HepG2 (cell line): Measurements from ENCODE around the gene HPS3. TPM values are rescaled to one million over a fixed set of nuclear protein-coding genes. Genes with fewer than 3 reads are reported as not detected.

Experiments used
- BCL6 ChIP-seq: IDR thresholded peaks from 2 replicates; pipeline ENCODE4 v1.6.1; 2016; ENCODE audit warnings: missing genetic modification reagents, missing compliant biosample characterization
- CEBPB ChIP-seq: IDR thresholded peaks from 2 replicates; pipeline ENCODE4 v1.6.1; 2011; ENCODE audit warnings: low read depth, low read length, improper control_type of control experiment, borderline replicate concordance
- FIP1L1 ChIP-seq: fragments of 200-400 bp; formaldehyde crosslinking; IDR thresholded peaks from 2 replicates; pipeline ENCODE4 v1.6.1; 2018; ENCODE audit warnings: low read depth, mild to moderate bottlenecking, low read length, moderate library complexity, borderline replicate concordance; ENCODE audit not compliant: insufficient read depth
- FOXO1 ChIP-seq: sonication (generic); formaldehyde crosslinking; IDR thresholded peaks from 2 replicates; pipeline ENCODE4 v1.4.0; 2020; ENCODE audit warnings: missing genetic modification reagents
- HDAC1 ChIP-seq: sonication (generic); formaldehyde crosslinking; IDR thresholded peaks from 2 replicates; pipeline ENCODE4 v1.5.1; 2020; ENCODE audit warnings: mild to moderate bottlenecking, missing genetic modification reagents
- KLF11 ChIP-seq: IDR thresholded peaks from 2 replicates; pipeline ENCODE4 v1.6.1; 2016; ENCODE audit warnings: missing compliant biosample characterization
- MYNN ChIP-seq: sonication (generic); formaldehyde crosslinking; IDR thresholded peaks from 2 replicates; pipeline ENCODE4 v1.4.0; 2020; ENCODE audit warnings: mild to moderate bottlenecking, low read depth, missing genetic modification reagents
- POLR2G ChIP-seq: fragments of 200-400 bp; formaldehyde crosslinking; IDR thresholded peaks from 2 replicates; pipeline ENCODE4 v1.6.1; 2018; ENCODE audit warnings: mild to moderate bottlenecking, low read depth, low read length, moderate library complexity
- SNRNP70 ChIP-seq: fragments of 200-400 bp; formaldehyde crosslinking; IDR thresholded peaks from 2 replicates; pipeline ENCODE4 v1.6.1; 2017; ENCODE audit warnings: mild to moderate bottlenecking, low read depth, low read length, moderate library complexity
- SOX5 ChIP-seq: IDR thresholded peaks from 2 replicates; pipeline ENCODE4 v1.6.1; 2016; ENCODE audit warnings: borderline replicate concordance
- ZC3H13 ChIP-seq: sonication (generic); formaldehyde crosslinking; IDR thresholded peaks from 2 replicates; pipeline ENCODE4 v1.8.1; 2023; ENCODE audit warnings: mild to moderate bottlenecking, missing genetic modification reagents, moderate library complexity
- ZKSCAN8 ChIP-seq: IDR thresholded peaks from 2 replicates; pipeline ENCODE4 v1.6.1; 2016; ENCODE audit warnings: borderline replicate concordance, missing genetic modification reagents, missing compliant biosample characterization
- ZNF12 ChIP-seq: sonication (generic); formaldehyde crosslinking; IDR thresholded peaks from 2 replicates; pipeline ENCODE4 v1.5.0; 2020; ENCODE audit warnings: missing genetic modification reagents
- ZNF652 ChIP-seq: IDR thresholded peaks from 2 replicates; pipeline ENCODE4 v1.6.1; 2016; ENCODE audit warnings: low read depth, borderline replicate concordance
- polyA plus RNA-seq, 8 experiments: library from polyadenylated mRNA; depleted of rRNA in 3 of 8; stranded (reverse) in 7 of 8; unstranded in 1 of 8; fragments of >200 nt; fragmentation: Illumina TruSeq in 4 of 8; extraction: Trizol in 4 of 8; gene quantifications; 2 replicates each; pipeline versions ENCODE4 v1.2.1 to v1.2.3, GENCODE V29; 2011 to 2016; ENCODE audit warnings: low read depth in 4 of 8, missing spikeins in 1 of 8, mixed read lengths in 1 of 8; ENCODE audit not compliant: insufficient read depth in 1 of 8
- total RNA-seq, 5 experiments: library from RNA; depleted of rRNA; stranded (reverse); fragments of >200 nt; fragmentation: Illumina TruSeq; extraction: Trizol; gene quantifications; 2 replicates each; pipeline ENCODE4 v1.2.3, GENCODE V29; 2016; ENCODE audit warnings: low read depth in 1 of 5
- TF ChIP-seq, protein P1 (sequence below): sonication (generic); formaldehyde crosslinking; conservative IDR thresholded peaks from 2 replicates; pipeline ENCODE4 v1.5.0; 2020; ENCODE audit warnings: missing genetic modification reagents
- TF ChIP-seq, protein P2 (sequence below): sonication (generic); formaldehyde crosslinking; IDR thresholded peaks from 2 replicates; pipeline ENCODE4 v1.4.0; 2020; ENCODE audit warnings: low read depth, missing genetic modification reagents
- TF ChIP-seq, protein P3 (sequence below): sonication (generic); formaldehyde crosslinking; IDR thresholded peaks from 2 replicates; pipeline ENCODE4 v1.4.0; 2020; ENCODE audit warnings: missing genetic modification reagents

Gene HPS3
- total and polyA plus RNA-seq, 2 of the 13 experiments (the other 11 are each of a cell fraction or from before 2014, with no cell fraction given), result 9.5 to 18.9 TPM

DNA sequence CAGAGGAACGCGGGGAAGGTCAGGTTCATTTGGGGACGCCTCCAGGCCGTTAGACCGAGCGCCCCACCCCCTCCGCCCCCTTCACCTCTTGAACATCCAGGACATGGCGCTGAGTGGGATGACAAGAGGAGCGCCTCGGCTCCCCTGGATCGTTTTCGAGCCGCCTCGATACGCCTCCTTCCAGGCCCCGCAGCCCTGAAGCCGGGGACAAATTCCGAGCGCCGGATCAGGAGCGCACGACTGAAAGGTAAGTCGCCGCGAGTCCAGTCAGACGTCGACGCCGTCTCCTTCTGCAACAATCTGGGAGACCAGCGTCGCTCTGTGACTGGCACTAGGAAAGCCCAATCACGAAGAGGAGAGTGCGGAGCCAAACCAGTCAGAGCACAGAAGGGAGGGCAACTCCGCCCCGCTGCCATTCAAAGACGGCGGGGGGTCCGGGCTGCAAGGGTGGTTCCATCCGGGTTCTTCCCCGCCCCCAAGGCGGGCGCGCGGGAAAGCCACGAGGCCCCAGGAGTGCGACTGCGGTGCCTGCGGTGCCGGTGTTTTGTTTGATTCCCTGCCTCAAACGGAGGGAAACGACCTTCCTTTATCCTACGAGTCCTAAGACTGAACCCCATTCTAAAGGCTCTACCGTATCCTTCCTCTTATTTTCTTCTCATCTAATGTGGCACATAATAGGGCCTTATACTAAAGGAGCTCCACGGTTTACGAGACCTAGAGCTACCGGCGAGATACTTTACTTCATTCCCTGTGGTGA, 43.0 kb upstream of the HPS3 start, which contains the start of gene HLTF (continued):
- TF ChIP-seq, protein P1, sequence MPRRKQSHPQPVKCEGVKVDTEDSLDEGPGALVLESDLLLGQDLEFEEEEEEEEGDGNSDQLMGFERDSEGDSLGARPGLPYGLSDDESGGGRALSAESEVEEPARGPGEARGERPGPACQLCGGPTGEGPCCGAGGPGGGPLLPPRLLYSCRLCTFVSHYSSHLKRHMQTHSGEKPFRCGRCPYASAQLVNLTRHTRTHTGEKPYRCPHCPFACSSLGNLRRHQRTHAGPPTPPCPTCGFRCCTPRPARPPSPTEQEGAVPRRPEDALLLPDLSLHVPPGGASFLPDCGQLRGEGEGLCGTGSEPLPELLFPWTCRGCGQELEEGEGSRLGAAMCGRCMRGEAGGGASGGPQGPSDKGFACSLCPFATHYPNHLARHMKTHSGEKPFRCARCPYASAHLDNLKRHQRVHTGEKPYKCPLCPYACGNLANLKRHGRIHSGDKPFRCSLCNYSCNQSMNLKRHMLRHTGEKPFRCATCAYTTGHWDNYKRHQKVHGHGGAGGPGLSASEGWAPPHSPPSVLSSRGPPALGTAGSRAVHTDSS (CRISPR knock-in tag), result no peak
- TF ChIP-seq BCL6 (CRISPR knock-in tag), result peak; percentile 51; the same call in 1 of the 2 replicates
- TF ChIP-seq FOXO1 (CRISPR knock-in tag), result no peak; the same call in none of the 2 replicates
- no peak for TF ChIP-seq SNRNP70
- peak; percentile 58 for TF ChIP-seq HDAC1 (CRISPR knock-in tag)
- peak; percentile 94; the same call in 1 of the 2 replicates for TF ChIP-seq KLF11
- TF ChIP-seq, protein P2, sequence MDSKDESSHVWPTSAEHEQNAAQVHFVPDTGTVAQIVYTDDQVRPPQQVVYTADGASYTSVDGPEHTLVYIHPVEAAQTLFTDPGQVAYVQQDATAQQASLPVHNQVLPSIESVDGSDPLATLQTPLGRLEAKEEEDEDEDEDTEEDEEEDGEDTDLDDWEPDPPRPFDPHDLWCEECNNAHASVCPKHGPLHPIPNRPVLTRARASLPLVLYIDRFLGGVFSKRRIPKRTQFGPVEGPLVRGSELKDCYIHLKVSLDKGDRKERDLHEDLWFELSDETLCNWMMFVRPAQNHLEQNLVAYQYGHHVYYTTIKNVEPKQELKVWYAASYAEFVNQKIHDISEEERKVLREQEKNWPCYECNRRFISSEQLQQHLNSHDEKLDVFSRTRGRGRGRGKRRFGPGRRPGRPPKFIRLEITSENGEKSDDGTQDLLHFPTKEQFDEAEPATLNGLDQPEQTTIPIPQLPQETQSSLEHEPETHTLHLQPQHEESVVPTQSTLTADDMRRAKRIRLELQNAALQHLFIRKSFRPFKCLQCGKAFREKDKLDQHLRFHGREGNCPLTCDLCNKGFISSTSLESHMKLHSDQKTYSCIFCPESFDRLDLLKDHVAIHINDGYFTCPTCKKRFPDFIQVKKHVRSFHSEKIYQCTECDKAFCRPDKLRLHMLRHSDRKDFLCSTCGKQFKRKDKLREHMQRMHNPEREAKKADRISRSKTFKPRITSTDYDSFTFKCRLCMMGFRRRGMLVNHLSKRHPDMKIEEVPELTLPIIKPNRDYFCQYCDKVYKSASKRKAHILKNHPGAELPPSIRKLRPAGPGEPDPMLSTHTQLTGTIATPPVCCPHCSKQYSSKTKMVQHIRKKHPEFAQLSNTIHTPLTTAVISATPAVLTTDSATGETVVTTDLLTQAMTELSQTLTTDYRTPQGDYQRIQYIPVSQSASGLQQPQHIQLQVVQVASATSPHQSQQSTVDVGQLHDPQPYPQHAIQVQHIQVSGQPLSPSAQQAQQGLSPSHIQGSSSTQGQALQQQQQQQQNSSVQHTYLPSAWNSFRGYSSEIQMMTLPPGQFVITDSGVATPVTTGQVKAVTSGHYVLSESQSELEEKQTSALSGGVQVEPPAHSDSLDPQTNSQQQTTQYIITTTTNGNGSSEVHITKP, result 0 out of 2 replicates have a peak, but pooled peaks have one; percentile 48
- TF ChIP-seq ZKSCAN8 (CRISPR knock-in tag), result no peak
- TF ChIP-seq ZC3H13 (CRISPR knock-in tag), result no peak; the same call in 1 of the 2 replicates
- TF ChIP-seq CEBPB, result no peak
- peak; percentile 66 for TF ChIP-seq POLR2G
- TF ChIP-seq ZNF652 (CRISPR knock-in tag), result no peak
- TF ChIP-seq FIP1L1, result no peak
- TF ChIP-seq, protein P3, sequence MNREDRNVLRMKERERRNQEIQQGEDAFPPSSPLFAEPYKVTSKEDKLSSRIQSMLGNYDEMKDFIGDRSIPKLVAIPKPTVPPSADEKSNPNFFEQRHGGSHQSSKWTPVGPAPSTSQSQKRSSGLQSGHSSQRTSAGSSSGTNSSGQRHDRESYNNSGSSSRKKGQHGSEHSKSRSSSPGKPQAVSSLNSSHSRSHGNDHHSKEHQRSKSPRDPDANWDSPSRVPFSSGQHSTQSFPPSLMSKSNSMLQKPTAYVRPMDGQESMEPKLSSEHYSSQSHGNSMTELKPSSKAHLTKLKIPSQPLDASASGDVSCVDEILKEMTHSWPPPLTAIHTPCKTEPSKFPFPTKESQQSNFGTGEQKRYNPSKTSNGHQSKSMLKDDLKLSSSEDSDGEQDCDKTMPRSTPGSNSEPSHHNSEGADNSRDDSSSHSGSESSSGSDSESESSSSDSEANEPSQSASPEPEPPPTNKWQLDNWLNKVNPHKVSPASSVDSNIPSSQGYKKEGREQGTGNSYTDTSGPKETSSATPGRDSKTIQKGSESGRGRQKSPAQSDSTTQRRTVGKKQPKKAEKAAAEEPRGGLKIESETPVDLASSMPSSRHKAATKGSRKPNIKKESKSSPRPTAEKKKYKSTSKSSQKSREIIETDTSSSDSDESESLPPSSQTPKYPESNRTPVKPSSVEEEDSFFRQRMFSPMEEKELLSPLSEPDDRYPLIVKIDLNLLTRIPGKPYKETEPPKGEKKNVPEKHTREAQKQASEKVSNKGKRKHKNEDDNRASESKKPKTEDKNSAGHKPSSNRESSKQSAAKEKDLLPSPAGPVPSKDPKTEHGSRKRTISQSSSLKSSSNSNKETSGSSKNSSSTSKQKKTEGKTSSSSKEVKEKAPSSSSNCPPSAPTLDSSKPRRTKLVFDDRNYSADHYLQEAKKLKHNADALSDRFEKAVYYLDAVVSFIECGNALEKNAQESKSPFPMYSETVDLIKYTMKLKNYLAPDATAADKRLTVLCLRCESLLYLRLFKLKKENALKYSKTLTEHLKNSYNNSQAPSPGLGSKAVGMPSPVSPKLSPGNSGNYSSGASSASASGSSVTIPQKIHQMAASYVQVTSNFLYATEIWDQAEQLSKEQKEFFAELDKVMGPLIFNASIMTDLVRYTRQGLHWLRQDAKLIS, result 0 out of 2 replicates have a peak, but pooled peaks have one; percentile 42
- TF ChIP-seq ZNF12, result 0 out of 2 replicates have a peak, but pooled peaks have one; percentile 28
- TF ChIP-seq MYNN, result peak; percentile 88; the same call in 1 of the 2 replicates
- peak; percentile 65; the same call in 1 of the 2 replicates for TF ChIP-seq SOX5 (CRISPR knock-in tag)
